GM19452 (cell line): ENCODE results near the gene RALGPS1.
A peak's percentile ranks its signal among the peaks of the same experiment; 100 is the strongest.

Source experiments
- ATAC-seq: cut with Tn5 transposase; IDR thresholded peaks from one replicate; pipeline ENCODE4 v1.9.1; 2021; ENCODE audit not compliant: unreplicated experiment

RALGPS1 gene

DNA sequence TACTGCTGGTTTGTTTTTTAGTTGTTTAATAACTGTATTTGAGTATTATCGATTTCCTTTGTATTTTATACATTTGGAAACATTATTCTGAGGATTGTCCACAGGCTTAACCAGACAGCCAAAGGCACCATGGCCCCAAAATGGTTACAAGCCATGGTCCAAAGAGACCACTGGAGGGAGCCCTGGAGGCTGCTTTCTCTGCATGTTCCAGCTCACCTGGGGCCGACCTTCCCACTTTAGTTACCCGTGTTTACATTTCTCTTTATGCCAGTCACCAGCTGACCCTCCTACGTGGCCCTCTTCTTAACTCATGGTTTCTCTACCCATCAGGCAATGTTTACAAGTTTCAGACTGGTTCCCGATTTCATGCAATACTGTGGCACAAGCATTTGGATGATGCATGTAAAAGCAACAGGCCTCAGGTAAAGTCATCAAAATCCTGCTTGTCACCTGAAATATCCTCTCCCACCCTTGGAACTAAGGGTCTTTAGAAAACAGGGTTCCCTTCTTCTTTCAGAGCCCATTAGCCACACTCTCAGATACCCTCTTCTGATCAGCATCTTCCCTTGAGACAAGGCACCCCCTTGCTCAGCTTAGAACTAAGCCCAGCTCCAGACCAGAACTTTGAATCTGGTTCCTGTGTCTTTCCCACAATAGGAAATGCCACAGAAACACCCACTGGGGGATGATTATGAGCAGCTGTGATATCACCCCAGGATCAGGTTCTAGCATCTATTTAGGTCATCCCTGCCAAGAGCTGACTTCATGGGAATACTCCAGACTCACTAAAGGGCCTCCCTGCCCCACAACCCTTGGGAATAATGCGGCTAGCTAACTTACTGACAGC lies 300.1 kb downstream of the RALGPS1 start:
- ATAC-seq, result no peak

DNA sequence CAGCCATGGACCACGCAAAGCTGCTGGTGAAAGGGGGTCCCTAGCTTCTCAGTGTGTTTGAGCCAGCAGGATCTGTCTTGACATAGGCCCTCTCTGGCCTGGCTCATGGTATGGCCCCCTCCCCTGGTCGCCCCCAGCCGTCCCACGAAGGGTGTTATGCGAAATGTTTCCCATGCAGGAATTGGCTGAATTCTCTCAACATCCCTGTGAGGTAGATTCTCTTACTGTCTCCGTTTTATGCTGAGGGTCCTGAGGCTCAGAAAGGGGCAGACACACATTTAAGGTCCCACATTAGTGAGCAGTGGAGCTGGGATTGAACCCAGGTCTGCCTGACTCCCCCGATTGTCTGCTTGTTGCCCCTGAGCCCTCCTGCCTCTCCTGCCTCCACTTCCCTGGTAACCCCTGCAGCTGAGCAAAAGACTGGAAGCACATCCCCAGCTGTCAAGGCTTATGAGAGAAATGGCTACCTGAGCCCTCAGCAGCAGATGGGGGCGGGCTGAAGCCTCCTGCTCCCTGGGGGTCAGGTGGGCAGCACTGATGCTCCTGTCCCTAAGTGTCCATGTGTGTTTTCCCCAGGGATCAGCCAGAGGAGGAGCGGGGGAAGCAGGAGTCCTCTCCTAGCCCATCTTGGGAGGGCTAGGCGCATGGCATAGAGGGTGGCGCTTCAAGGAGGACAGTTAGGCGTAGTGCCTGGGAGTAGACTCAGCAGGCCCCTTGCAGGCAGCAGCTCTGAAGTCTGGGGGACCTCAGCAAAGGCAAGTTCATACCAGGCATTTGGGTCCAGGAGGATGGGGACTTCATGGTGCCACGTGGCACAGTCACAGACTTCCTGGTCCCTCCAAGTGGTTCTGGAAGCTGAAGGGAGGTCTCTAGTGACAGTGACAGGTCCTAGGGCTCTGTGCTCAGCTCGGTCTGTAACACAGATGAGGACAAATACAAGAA lies 301.0 kb downstream of the RALGPS1 start:
- no peak for ATAC-seq

DNA sequence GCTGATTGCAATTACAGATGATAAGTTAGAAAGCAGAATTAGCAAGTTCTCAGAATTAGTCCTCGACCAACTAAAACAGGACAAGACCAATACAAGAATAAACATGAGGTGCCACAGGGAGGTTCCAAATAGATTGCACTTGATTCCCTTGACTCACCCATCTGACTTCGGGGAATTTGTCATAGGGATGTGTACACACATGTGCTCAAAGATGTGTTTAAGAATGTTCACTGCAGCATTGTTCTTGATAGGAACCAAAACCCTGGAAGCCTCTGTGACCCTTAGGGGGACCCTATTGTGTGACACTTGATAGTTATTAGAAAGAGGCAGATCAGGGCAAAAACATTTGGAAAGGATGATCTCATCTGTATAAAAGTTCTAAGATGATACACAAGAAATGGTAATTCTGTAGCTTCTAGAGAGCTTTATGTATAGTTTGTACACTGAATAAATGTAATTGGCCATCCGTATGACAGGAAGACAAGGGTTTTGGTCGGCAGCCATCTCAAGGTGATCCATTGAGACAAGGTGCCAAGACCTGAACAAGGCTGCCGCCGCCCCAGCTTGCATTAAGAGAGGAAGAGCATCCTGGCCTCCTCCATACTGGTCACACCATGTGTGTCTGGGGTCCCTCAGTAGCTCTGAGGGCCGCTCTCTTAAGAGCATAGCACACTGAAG lies 301.8 kb downstream of the RALGPS1 start:
- no peak for ATAC-seq

DNA sequence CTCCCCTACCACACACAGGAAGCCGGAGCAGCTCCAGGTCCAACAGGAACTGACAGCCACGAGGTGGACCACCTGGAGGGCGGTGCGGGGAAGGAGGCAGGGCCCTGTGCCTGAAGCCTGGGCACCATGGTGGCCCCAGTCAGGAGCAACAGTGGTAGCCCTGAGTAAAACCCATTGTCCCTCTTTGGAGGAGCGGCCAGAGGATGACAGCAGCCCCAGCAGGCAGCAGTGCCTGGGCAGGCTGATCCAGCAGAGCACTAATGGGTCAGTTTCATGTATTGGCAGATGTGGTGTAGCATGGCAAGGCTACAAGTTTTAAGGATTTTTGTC lies 302.3 kb downstream of the RALGPS1 start:
- no peak for ATAC-seq

DNA sequence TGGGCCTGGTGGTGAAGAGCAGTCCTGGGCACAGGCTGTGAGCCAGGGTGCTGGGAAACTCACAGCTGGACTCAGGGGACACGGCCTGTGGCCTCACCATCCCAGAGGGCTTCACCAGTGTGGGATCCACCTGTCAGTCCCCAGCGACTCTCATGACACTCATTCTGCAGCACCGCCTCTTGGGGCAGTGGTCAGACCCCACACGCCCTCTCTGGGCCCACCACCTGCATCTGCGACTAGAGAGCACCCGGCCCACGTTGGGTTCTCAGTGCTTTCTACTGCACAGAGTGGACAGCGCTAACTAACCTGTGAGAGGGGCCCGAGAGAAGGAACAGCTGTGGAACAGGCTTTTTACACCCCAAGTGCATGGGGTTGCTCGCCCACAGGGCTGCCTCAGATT lies 304.2 kb downstream of the RALGPS1 start:
- no peak for ATAC-seq

DNA sequence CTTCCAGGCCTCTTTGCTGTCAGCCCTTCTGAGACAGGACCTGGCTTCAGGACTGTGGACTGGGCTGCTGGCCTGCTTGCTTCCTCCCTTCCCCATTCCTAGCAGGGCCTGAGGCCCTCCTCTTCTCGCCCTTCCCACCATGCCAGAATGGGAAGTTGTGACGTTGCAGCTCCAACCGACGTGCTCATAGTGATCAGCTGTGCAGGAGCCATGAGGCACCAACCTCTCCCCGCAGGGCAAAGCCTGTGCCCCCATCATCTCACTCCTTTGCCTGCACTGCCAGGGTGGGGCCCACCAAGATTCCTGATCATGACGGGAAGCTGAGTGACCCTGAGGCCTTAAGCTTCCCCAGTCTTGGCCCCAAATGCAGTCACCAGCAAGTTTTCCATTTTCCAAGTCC lies 304.9 kb downstream of the RALGPS1 start:
- no peak for ATAC-seq

DNA sequence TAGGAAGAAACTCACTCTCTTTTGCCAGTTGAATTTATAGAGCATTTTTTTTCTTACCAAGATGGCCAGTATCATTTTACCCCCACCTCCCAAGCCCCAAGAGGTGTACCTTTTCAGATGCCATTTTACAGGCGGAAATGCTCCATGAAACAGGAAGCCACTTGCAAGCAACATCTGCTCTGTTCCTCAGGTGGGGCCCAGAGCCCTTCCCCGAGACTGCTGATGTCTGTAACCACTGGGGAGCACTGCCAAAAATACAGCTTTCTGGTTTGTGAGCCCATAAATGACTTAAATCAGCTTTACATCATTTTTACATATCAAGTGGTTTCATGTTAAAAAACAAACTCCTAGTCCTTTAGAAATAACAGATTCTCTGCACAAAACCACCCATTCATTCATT lies 307.1 kb downstream of the RALGPS1 start:
- ATAC-seq, result no peak

DNA sequence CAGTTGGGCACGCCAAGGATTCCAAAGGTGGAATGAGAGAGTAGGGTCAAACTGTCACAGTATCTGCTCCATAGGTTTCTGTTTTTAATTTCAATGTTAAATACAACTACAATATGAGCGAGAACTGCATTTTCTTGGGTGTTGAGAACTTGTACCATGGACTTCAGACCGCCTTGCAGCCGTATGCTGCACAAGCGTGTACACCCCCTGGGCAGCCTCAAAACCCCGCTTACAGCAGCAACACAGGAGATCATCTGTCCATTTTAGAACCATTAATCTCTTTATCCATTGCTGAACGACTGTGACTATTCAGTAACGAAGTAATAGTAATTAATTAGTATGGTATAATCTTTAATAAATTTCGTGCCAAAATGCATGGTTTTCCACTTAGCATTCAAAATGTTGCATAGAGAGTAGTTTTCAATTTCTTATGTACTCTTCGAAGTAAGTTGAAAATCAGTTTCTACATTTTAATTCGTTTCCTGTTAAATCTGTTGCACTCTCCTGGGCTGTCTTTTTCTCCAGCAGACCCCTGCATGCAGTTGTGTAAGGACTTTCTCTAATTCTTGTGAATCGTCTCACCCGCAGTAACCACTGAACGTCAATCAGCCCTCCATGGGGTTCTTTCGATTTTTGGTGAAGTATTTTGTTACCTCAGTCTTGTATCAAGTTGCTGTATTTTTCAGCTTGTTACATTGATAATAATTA lies 308.0 kb downstream of the RALGPS1 start:
- ATAC-seq, result no peak

DNA sequence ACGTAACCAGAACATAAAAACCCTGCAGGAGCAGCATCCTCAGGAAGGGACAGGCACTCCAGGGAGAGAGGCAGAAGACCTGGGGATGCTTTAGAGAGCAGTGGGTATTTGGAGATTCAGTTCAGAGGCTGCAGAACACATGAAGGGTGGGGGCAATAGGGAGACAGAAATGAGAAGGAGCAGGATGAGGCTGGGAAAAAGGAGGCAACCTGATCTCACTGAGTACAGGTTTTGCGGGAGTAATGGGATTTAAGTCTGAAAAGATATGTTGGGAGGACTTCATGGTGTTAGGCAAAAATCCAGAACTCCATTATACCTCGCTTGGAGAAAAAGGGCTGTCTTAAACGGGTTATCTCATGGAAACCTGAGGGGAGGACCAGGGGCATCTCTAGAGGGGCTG lies 308.7 kb downstream of the RALGPS1 start:
- ATAC-seq, result no peak

DNA sequence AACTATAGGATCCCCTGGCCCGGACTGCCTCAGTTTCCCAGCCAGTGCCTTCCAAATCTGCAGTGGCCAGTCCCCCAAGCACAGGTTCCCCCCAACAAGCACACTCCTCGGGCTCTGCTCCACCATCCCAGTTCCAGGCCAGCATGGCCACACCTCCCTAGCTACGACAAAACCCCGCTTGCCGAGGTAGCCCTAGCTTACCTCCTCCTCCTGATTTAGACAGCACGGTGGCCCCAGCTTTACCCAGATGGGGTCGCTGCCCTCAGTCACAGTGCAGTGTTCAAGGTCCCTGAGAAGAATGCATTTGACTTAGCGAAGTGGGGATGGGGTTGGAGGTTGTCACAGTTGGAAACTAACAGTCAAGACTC lies 309.2 kb downstream of the RALGPS1 start:
- ATAC-seq, result no peak

DNA sequence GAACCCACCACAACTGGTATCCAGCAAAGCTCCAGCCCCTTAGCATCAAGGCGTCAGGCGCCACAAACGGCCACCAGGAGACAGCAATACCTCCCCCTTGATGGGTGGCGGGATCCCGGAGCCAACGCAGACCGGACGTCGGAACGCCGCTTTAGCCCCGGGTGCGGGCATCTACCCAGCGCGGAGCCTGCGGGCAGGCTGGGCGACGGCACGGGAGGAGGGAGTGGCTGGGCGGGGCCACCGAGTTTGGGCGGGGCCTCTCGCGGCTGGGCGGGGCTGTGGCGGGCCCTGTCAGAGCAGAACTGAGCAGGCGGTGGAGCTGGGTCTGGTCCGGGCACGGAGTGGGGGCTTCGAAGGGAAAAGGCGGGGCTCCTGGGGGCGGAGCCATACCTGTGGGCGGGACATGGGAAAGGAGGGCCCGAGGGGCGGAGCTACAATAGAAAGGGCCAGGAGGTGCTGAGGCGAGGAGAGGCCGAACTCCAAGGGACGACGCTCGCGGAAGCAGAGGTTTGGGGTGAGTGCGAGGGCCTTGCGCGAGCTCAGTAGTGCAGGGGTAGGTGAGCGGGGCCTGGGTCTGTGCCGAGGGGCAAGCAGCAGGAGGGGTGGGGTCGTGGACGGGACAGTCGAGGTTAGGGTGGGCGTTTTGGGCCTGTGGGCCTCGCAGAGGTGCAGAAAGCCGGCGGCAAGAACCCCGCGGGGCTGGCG lies 309.7 kb downstream of the RALGPS1 start:
- ATAC-seq, result peak; percentile 46

DNA sequence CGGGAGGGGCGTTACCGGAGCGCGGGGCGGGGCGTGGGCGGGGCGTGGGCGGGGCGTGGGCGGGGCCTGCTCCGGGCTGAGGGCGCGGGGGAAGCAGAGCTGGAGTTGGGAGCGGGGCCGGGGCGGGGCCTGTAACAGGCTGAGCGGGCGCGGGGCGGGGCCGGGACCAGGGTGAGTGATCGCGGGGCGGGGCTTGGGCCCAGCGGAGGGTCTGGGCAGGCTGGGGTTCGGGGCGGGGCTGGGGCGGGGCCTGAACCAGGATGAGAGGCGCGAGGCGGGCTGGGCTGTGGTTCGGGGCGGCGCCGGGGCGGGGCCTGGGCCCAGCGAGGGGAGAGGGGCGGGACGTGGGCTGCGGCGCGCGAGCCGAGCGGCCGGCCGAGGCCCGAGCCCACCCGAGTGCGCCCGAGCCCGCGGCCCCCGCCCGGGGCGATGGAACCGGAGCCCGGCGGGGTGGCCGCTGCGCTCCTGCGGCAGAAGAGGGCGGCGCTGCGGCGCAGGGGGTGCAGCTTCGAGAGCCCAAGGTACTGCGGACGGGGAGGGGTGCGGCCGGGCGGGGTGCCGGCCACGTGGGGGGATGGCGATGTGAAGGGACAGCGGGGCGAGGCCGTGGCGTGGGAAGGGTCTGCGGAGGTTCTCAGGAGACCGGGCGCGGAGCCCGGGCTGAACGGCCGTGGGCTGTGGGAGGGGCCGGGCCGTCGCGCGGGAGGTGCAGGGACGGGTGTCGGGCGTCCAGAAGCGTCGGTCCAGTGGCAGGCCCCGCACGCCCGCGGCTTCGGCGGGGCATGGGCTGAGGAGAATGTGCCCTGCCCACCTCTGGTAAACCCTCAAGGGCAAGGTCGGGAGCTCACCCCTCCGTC lies 310.5 kb downstream of the RALGPS1 start:
- peak; percentile 46 for ATAC-seq

DNA sequence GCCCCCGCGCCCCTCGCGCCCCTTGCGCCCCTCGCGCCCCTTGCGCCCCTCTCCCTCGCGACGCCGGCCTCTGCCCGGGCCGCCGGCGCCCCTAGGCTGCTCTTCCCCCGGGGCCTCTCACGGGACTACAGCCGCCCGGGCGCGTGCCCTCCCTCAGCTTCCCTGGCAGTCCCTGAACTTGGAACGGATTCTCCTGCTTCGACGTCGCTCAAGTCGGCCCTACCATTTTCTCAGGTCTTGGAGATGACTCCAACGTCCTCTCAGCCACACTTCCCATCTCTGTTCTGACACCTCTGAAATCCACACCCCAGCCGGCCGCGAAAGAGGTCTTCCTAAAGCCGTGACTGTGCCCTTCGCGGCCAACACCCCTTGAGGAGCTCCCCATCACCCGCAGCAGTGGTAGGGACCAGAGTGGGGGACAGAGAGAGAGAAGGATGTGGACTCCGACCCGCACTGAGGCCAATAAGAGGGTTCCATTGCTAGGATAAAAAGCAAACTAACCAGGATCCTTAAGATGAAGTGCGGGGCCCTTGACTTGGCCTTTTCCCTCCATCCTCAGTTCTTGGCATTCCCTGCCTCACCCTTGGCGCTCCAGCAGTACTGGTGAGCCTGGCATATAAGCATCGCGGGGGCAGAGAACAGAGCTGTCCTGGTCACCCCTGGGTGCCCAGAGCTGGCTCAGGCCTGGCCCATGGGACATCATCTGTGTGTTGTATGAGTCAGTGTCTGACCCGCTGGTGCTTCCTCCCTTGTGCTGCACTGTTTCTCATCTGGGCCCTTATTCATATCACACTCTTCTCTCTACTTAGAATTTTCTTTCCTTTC lies 311.4 kb downstream of the RALGPS1 start:
- ATAC-seq, result no peak

DNA sequence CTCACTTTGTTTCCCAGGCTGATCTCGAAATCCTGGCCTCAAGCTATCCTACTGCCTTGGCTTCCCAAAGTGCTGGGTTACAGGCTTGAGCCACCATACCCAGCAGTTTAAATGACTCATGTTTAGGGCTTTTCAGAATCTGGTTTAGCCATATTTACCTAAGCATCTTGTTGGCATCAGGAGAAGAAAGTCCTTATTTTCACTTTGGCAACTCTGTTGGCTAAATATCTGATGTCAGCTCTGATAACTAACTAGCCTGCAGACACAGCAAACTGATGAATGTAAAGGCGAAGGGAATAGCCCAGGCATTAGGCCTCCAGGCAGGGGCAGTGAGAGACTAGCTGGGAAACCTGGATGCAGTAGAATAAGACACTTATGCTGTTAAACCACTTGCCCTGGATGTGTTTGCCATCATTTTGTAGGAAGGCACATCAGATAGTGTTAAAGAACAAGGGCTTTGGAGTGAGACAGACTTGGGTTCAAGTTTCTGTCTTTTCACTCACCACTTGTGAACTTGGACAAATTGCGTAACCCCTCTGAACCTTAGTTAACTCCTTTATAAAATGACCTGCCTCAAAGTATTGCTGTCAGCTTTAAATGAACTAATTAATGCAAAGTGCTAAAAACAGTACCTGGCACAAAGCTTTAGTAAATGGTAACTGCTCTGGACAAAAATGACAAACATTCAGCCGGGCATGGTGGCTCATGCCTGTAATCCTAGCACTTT lies 315.3 kb downstream of the RALGPS1 start:
- no peak for ATAC-seq

DNA sequence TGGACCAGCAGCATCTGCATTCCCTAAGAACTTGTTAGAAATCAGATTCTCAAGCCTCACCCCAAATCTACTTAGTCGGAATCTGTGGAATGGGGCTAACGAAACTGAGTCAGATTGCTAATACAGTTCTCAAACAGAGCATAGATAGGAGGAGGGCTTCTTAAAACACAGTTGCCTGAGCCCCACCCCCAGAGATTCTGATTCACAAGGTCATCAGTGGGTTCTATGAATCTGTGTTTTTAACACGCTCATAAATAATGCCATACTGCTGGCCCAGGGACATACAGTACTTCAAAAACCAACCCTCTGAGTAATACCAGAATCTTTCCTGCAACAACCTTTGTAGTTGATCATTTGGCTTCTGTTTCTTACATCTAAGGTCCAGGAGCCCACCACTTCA lies 317.1 kb downstream of the RALGPS1 start:
- no peak for ATAC-seq

DNA sequence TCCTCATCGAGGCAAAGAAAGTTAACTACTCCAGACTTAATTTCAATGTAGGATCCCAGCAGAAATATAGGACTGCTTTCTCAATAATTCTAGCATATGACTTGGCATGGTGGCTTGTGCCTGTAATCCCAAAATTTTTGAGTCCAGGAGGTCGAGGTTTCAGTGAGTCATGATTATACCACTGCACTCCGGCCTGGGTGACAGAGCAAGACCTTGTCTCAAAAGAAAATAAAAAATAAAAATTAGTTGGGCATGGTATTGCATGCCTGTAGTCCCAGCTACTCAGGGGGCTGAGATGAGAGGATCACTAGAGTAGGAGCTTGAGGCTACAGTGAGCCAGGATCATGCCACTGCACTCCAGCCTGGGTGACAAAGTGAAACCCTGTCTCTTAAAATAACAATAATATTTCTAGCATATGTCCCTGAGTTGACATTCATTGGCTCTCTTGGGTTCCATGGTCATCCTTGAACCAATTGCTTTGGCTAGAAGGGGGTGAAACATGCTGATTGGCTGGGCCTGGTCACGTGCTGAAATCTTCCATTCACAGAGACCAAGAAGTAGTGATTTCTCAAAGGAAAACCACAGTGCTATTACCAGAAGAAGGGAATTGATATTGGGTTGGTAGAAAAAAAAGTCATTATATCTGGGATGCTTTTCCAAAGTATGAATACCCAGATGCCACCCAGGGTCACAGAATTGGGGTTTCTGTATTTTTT lies 318.4 kb downstream of the RALGPS1 start:
- ATAC-seq, result no peak

DNA sequence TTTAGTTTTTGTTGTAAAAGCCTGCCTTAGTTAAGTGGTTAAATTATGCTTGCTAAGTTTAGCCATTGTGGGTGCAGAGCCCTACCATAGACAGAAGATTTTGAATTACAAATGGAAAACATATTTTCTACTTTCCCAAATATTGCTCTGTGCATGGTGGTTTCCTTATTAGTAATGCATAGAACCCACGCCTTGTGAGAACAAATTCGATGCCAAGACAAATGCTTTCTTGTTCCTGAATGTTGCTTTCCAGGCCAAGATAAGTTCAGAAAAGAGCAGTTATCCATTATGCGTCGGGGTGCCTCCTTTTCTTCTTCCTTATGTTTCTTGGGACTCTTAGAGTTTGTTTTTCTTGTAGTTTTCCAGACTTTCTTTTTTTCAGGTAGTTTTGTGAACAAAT lies 319.0 kb downstream of the RALGPS1 start:
- ATAC-seq, result no peak
